HG03520 (cell line): Measurements from ENCODE around the gene RRAD.

Experiments
- ATAC-seq: cut with Tn5 transposase; IDR thresholded peaks from one replicate; pipeline ENCODE4 v1.9.1; 2021; ENCODE audit warnings: mild to moderate bottlenecking, moderate library complexity; ENCODE audit not compliant: unreplicated experiment

Gene RRAD

GRCh38 chr16:66918355-66918754 lies 7.0 kb downstream of the RRAD start:
- no peak for ATAC-seq

- ATAC-seq: no peak
These were observed 7.6 kb downstream of the RRAD start for GRCh38 chr16:66917741-66918140.

GRCh38 chr16:66916518-66916917 lies 8.8 kb downstream of the RRAD start:
- no peak for ATAC-seq

- no peak for ATAC-seq
These were observed 10.3 kb downstream of the RRAD start for GRCh38 chr16:66915041-66915440.

GRCh38 chr16:66914541-66914940 lies 10.8 kb downstream of the RRAD start:
- ATAC-seq: no peak

- no peak for ATAC-seq
These were observed 11.6 kb downstream of the RRAD start for GRCh38 chr16:66913711-66914110.

GRCh38 chr16:66913081-66913480 lies 12.3 kb downstream of the RRAD start:
- ATAC-seq: no peak

- ATAC-seq: no peak
These were observed 13.5 kb downstream of the RRAD start for GRCh38 chr16:66911801-66912200.

- no peak for ATAC-seq
These were observed 14.2 kb downstream of the RRAD start for GRCh38 chr16:66911112-66911511.

GRCh38 chr16:66910175-66910940 lies 15.0 kb downstream of the RRAD start:
- ATAC-seq: no peak

- no peak for ATAC-seq
These were observed 16.4 kb downstream of the RRAD start for GRCh38 chr16:66908762-66909559.

GRCh38 chr16:66908116-66908515 lies 17.2 kb downstream of the RRAD start:
- no peak for ATAC-seq

GRCh38 chr16:66906916-66907836 lies 18.2 kb downstream of the RRAD start:
- no peak for ATAC-seq

- ATAC-seq: no peak
These were observed 19.4 kb downstream of the RRAD start for GRCh38 chr16:66905633-66906539.

GRCh38 chr16:66904846-66905632 lies 20.3 kb downstream of the RRAD start:
- ATAC-seq: no peak

- no peak for ATAC-seq
These were observed 20.9 kb downstream of the RRAD start for GRCh38 chr16:66904428-66904845.

GRCh38 chr16:66903544-66904427 lies 21.5 kb downstream of the RRAD start:
- ATAC-seq: no peak
